Measurements from ENCODE around the gene SPON1. TPM values are rescaled to one million over a fixed set of nuclear protein-coding genes. Genes with fewer than 3 reads are reported as not detected.

The SPON1 gene
- total RNA-seq, 3 donors from 2014 or later (not counting 1 experiment from before 2014, with no cell fraction given): 0.09 to 0.18 TPM; not detected in 1

DNA sequence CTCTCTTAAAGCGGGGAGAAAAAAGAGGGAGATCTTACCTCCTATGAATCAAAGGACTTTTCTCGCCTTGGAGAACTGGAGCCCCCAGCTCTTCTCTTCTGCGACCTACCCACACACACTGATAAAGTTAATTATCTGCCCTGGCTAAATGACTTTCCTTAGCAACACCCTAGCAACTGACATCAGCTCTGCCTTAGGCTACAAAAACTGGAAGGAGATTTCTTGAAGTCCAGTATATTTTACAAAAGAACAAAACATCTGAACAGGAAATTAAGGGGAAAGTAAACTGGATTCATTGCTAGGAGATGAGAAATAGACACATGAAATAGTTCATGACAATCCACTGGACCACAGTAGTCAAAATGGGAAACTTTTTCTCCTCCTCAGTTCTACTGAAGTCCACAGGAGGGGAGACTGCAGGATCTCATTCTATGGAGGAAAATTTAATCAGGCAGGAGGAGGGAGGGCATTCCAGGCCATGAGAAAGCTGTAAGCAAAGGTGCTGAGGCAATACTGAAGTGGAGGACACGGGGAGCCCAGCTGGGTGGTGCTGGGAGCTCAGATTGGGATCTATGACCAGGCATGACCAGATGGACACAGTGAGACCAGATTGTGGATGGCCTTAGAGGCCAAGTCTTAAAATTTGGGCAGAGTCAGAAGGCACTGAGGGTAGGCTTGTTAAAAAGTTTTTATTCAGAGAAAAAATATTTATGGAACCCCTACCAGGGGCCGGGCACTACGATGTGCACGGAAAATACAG, 3.7 kb upstream of the SPON1 start:
- peaks cover 0 to under 1% of the 10 kb centered on the region in 2 donors for H3K4me1 Mint-ChIP-seq
- Histone ChIP-seq H3K4me1 (ENCODE audit: control insufficient read depth, insufficient read depth, low read length) (peaks cover 10% of the 10 kb centered on the region), H3K27ac (ENCODE audit: low read length) (no peak overlapping the region), H3K27me3 (ENCODE audit: control insufficient read depth, insufficient read depth, low read length) (peaks cover 22% of the 10 kb centered on the region), H3K9me3 (ENCODE audit: control insufficient read depth, insufficient read depth, low read length) (no peaks in the 10 kb centered on the region), H3K4me3 (ENCODE audit: low read length) (no peak overlapping the region), H3K36me3 (ENCODE audit: control insufficient read depth, insufficient read depth, low read length) (no peaks in the 10 kb centered on the region)
- no peaks in the 10 kb centered on the region for H3K9me3 Mint-ChIP-seq
- DNase-seq (no peak), ATAC-seq (no peak)
- TF ChIP-seq CTCF (IDR thresholded peaks at IDR 0.05): no peak
- intact Hi-C loops (cut with micrococcal nuclease): no loop called here
- 93% methylated on average over 7 of the region's 7 CpGs for WGBS (ENCODE audit: insufficient coverage)
- no peaks in the 10 kb centered on the region for H3K36me3 Mint-ChIP-seq
- peaks cover 29 to 47% of the 10 kb centered on the region in 2 donors for H3K27me3 Mint-ChIP-seq (ENCODE audit: low read depth in 2 of 2)
- no peak overlapping the region for H3K4me3 Mint-ChIP-seq
- no peak overlapping the region for H3K27ac Mint-ChIP-seq

- no peak overlapping the region for H3K4me3 Mint-ChIP-seq
- Histone ChIP-seq H3K36me3 (ENCODE audit: control insufficient read depth, insufficient read depth, low read length) (no peaks in the 10 kb centered on the region), H3K27me3 (ENCODE audit: control insufficient read depth, insufficient read depth, low read length) (peaks cover 31% of the 10 kb centered on the region), H3K4me1 (ENCODE audit: control insufficient read depth, insufficient read depth, low read length) (peaks cover 17% of the 10 kb centered on the region), H3K9me3 (ENCODE audit: control insufficient read depth, insufficient read depth, low read length) (no peaks in the 10 kb centered on the region), H3K27ac (ENCODE audit: low read length) (no peak overlapping the region), H3K4me3 (ENCODE audit: low read length) (no peak overlapping the region)
- intact Hi-C loops (cut with micrococcal nuclease): no loop called here
- ATAC-seq (no peak), DNase-seq (no peak)
- no peaks in the 10 kb centered on the region for H3K9me3 Mint-ChIP-seq
- WGBS (ENCODE audit: insufficient coverage): 45% methylated on average over 16 of the region's 16 CpGs
- peaks cover 55 to 79% of the 10 kb centered on the region in 2 donors for H3K27me3 Mint-ChIP-seq (ENCODE audit: low read depth in 2 of 2)
- H3K27ac Mint-ChIP-seq: no peak overlapping the region
- no peaks in the 10 kb centered on the region for H3K36me3 Mint-ChIP-seq
- H3K4me1 Mint-ChIP-seq: peaks cover 0 to 5% of the 10 kb centered on the region in 2 donors
- no peak for TF ChIP-seq CTCF (IDR thresholded peaks at IDR 0.05)
Measured at GRCh38 chr11:13962198-13962561, 343 bp upstream of the SPON1 start.

DNA sequence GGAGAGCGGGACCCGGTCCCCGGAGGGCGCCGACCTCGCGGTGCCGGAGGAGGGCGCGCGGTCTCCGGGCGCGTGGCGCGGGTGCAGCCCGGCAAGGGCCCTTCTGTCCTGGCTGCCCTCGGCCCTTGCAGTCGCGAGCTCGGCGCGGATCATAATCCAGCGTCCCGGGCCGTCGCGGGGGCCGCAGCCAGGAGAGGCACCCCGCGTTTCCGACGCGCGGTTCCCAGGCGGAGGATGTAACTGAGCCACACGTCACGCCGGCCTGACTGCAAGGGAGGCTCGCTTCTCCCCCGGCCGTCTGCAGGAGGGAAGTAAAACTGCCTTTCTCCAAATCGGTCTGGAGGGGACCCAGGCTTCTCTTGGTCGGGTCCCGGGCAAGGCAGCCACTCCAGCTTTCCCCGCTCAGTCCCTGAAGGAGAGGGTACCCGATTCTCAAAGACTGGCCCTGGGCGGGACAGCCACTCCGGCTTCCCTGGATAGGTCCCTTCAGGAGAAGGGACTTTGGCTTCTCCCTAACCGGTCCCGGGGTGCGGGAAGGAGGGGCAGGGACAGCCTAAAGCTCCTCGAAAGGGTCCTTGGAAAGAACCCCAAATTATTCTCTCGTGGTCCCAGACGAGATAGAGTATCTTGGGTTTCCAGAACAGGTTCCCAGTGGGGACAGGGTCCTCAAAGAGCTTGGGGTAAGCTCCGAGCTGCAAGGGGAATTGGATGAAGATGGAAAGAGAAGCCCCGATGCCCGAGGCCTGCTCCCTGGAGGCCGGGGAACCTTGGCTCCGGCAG, 836 bp downstream of the SPON1 start:
- Mint-ChIP-seq H3K36me3 (no peaks in the 10 kb centered on the region), H3K4me3 (no peak overlapping the region), H3K27me3 (ENCODE audit: low read depth in 2 of 2) (peaks cover 60 to 84% of the 10 kb centered on the region in 2 donors), H3K27ac (no peak overlapping the region), H3K4me1 (peaks cover 0 to 5% of the 10 kb centered on the region in 2 donors), H3K9me3 (no peaks in the 10 kb centered on the region)
- no peak overlapping the region for H3K27ac ChIP-seq (ENCODE audit: low read length)
- DNase-seq: peak in 1 of 2 donors; percentile 64
- H3K36me3 ChIP-seq (ENCODE audit: control insufficient read depth, insufficient read depth, low read length): no peaks in the 10 kb centered on the region
- no peak for TF ChIP-seq CTCF (IDR thresholded peaks at IDR 0.05)
- no peak for ATAC-seq
- H3K27me3 ChIP-seq (ENCODE audit: control insufficient read depth, insufficient read depth, low read length): peaks cover 31% of the 10 kb centered on the region
- H3K9me3 ChIP-seq (ENCODE audit: control insufficient read depth, insufficient read depth, low read length): no peaks in the 10 kb centered on the region
- WGBS (ENCODE audit: insufficient coverage): 2% methylated on average over 60 of the region's 60 CpGs
- no peak overlapping the region for H3K4me3 ChIP-seq (ENCODE audit: low read length)
- intact Hi-C loops (cut with micrococcal nuclease): no loop called here
- peaks cover 17% of the 10 kb centered on the region for H3K4me1 ChIP-seq (ENCODE audit: control insufficient read depth, insufficient read depth, low read length)

Data from natural killer cell (primary cell).